ENCODE data around the gene RRAGB. TPM values are rescaled to one million over a fixed set of nuclear protein-coding genes. Genes with fewer than 3 reads are reported as not detected.
"Not testable (repeated sequence)": the region's sequence is repeated elsewhere in the genome, so short reads cannot be mapped to it uniquely, and the experiment has no call there.

The RRAGB gene
- total RNA-seq, 4 donors from 2014 or later = 13.7 to 37.0 (median 25.6) TPM

- 60 to 100% methylated on average over 1 to 2 of the region's 2 CpGs for WGBS, 2 donors (ENCODE audit: low coverage in 1 of 2)
- H3K36me3 ChIP-seq = peaks cover 0 to 75% of the 10 kb centered on the region in 2 donors
- ATAC-seq = no peak
Measured at GRCh38 chrX:55731826-55732225, 14.3 kb downstream of the RRAGB start.

GRCh38 chrX:55738969-55739368 is 21.4 kb downstream of the RRAGB start:
- no peaks in the 10 kb centered on the region for H3K27me3 ChIP-seq
- no peak overlapping the region for H3K4me3 ChIP-seq
- TF ChIP-seq EP300 (IDR thresholded peaks at IDR 0.05) (no peak), POLR2A (IDR thresholded peaks at IDR 0.05) (no peak), POLR2AphosphoS5 (IDR thresholded peaks at IDR 0.05) (no peak)
- TF ChIP-seq, protein P1, sequence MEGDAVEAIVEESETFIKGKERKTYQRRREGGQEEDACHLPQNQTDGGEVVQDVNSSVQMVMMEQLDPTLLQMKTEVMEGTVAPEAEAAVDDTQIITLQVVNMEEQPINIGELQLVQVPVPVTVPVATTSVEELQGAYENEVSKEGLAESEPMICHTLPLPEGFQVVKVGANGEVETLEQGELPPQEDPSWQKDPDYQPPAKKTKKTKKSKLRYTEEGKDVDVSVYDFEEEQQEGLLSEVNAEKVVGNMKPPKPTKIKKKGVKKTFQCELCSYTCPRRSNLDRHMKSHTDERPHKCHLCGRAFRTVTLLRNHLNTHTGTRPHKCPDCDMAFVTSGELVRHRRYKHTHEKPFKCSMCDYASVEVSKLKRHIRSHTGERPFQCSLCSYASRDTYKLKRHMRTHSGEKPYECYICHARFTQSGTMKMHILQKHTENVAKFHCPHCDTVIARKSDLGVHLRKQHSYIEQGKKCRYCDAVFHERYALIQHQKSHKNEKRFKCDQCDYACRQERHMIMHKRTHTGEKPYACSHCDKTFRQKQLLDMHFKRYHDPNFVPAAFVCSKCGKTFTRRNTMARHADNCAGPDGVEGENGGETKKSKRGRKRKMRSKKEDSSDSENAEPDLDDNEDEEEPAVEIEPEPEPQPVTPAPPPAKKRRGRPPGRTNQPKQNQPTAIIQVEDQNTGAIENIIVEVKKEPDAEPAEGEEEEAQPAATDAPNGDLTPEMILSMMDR (IDR thresholded peaks at IDR 0.05) = no peak
- WGBS, 2 donors (ENCODE audit: low coverage in 1 of 2) = 80% methylated on average over 1 of the region's 4 CpGs; no CpG with 5 or more reads in 1 of the 2 donors
- H3K27ac ChIP-seq = no peak overlapping the region
- no peaks in the 10 kb centered on the region for H3K9me3 ChIP-seq
- no peaks in the 10 kb centered on the region for H3K4me1 ChIP-seq
- peaks cover 0 to 88% of the 10 kb centered on the region in 2 donors for H3K36me3 ChIP-seq
- no peak for ATAC-seq

More at GRCh38 chrX:55731826-55732225, 14.3 kb downstream of the RRAGB start:
- H3K4me3 ChIP-seq = no peak overlapping the region
- H3K27me3 ChIP-seq = no peaks in the 10 kb centered on the region
- H3K4me1 ChIP-seq = no peaks in the 10 kb centered on the region
- H3K27ac ChIP-seq = no peak overlapping the region
- no peaks in the 10 kb centered on the region for H3K9me3 ChIP-seq
- TF ChIP-seq POLR2AphosphoS5 (IDR thresholded peaks at IDR 0.05) (no peak), EP300 (IDR thresholded peaks at IDR 0.05) (no peak), POLR2A (IDR thresholded peaks at IDR 0.05) (no peak)
- TF ChIP-seq, protein P1 (IDR thresholded peaks at IDR 0.05) = no peak

GRCh38 chrX:55742649-55743048 is 25.1 kb downstream of the RRAGB start:
- TF ChIP-seq EP300 (IDR thresholded peaks at IDR 0.05) = no peak
- TF ChIP-seq, protein P1 (IDR thresholded peaks at IDR 0.05) = no peak
- no peak for TF ChIP-seq POLR2A (IDR thresholded peaks at IDR 0.05)
- no peak for TF ChIP-seq POLR2AphosphoS5 (IDR thresholded peaks at IDR 0.05)
- Histone ChIP-seq H3K4me1 (no peaks in the 10 kb centered on the region), H3K36me3 (peaks cover 0 to 87% of the 10 kb centered on the region in 2 donors), H3K4me3 (no peak overlapping the region), H3K9me3 (no peaks in the 10 kb centered on the region), H3K27me3 (no peaks in the 10 kb centered on the region), H3K27ac (no peak overlapping the region)
- 67% methylated on average over 1 of the region's 2 CpGs; no CpG with 5 or more reads in 1 of the 2 donors for WGBS, 2 donors (ENCODE audit: low coverage in 1 of 2)
- no peak for ATAC-seq

DNA sequence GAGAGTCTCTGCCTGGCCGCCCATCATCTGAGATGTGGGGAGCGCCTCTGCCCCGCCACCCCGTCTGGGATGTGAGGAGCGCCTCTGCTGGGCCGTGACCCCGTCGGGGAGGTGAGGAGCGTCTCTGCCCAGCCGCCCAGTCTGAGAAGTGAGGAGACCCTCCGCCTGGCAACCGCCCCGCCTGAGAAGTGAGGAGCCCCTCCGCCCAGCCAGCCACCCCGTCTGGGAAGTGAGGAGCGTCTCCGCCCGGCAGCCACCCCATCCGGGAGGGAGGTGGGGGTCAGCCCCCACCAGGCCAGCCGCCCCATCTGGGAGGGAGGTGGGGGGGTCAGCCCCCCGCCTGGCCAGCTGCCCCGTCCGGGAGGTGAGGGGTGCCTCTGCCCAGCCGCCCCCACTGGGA is 30.9 kb downstream of the RRAGB start:
- not testable (repeated sequence) for H3K4me1 ChIP-seq

GRCh38 chrX:55750256-55750655 is 32.7 kb downstream of the RRAGB start:
- ATAC-seq = no peak
- H3K27ac ChIP-seq = no peak overlapping the region
- 100% methylated on average over 1 of the region's 1 CpG for WGBS, 2 donors (ENCODE audit: low coverage in 1 of 2)

More for the DNA sequence above, 30.9 kb downstream of the RRAGB start:
- not testable (repeated sequence) for ATAC-seq, H3K27ac ChIP-seq, H3K9me3 ChIP-seq, H3K4me3 ChIP-seq, H3K27me3 ChIP-seq
- peaks cover 0 to 56% of the 10 kb centered on the region in 2 donors for H3K36me3 ChIP-seq
- WGBS, 2 donors (ENCODE audit: low coverage in 1 of 2) = no CpG with 5 or more reads among the region's 24 CpGs

More at GRCh38 chrX:55750256-55750655, 32.7 kb downstream of the RRAGB start:
- H3K4me3 ChIP-seq = no peak overlapping the region
- no peaks in the 10 kb centered on the region for H3K27me3 ChIP-seq
- peaks cover 0 to 57% of the 10 kb centered on the region in 2 donors for H3K36me3 ChIP-seq
- no peaks in the 10 kb centered on the region for H3K4me1 ChIP-seq
- H3K9me3 ChIP-seq = no peaks in the 10 kb centered on the region
- TF ChIP-seq POLR2A (IDR thresholded peaks at IDR 0.05) (no peak), EP300 (IDR thresholded peaks at IDR 0.05) (no peak), POLR2AphosphoS5 (IDR thresholded peaks at IDR 0.05) (no peak)
- TF ChIP-seq, protein P1 (IDR thresholded peaks at IDR 0.05) = no peak
